K562 (cell line): ENCODE data around the gene MIB2. TPM values are rescaled to one million over a fixed set of nuclear protein-coding genes. Genes with fewer than 3 reads are reported as not detected.

Experiments used
- ATAC-seq: fragments of 200-7000 bp; cut with Tn5 transposase; 3 replicates; pipeline ENCODE4 v1.9.1; 2020; ENCODE audit warnings: moderate library complexity
- BruUV-seq: library from RNA; stranded (reverse); fragments of 400-500 nt; replicated peaks from 2 replicates; lab custom pipeline; 2021; lab: Mats Ljungman, UMichigan
- CTCF ChIA-PET: fragments of 300-600 bp; formaldehyde crosslinking; extraction: SDS; loops from one replicate; lab custom pipeline; 2021; ENCODE audit warnings: low intra/inter-chr PET ratio; lab: Yijun Ruan, JAX
- POLR2A ChIA-PET: fragments of 300-600, 350-650 bp; sonication (Branson Sonifier 250); formaldehyde crosslinking; extraction: SDS; loops from one replicate; lab custom pipeline; 2021; ENCODE audit warnings: antibody characterized with exemption, inconsistent platforms; lab: Yijun Ruan, JAX
- DNase-seq, 4 experiments: peaks; one replicate each; pipeline versions ENCODE4 v3.0.0 to v3.0.0-alpha.2; 2011 to 2018; ENCODE audit warnings: low spot score in 3 of 4, mixed read lengths in 3 of 4; ENCODE audit errors: extremely low read depth in 1 of 4
- FAIRE-seq: peaks from 2 replicates; lab custom pipeline; 2011; peaks lifted over from hg19 to GRCh38; lab: Jason Lieb, UNC
- H2AFZ ChIP-seq: 2 replicates; pipeline ENCODE4 v1.6.0; 2011; ENCODE audit warnings: low read depth, low read length, control low read depth, inconsistent platforms
- H3K27ac ChIP-seq: fragments of 200-600 bp; 3 replicates; pipeline ENCODE4 v1.8.0; 2011; ENCODE audit warnings: low read depth, mild to moderate bottlenecking, control low read depth, inconsistent platforms, low read length, moderate library complexity, mixed read lengths; ENCODE audit errors: extremely low read depth
- H3K27me3 ChIP-seq, 2 experiments: fragments of 300-600 bp in 1 of 2; 2 replicates in 1 of 2; 3 replicates in 1 of 2; pipeline versions ENCODE4 v1.6.0 to v1.8.0; 2011; ENCODE audit warnings: inconsistent platforms in 2 of 2, low read length in 2 of 2, mild to moderate bottlenecking in 1 of 2, mixed read lengths in 1 of 2, moderate library complexity in 1 of 2; ENCODE audit not compliant: control insufficient read depth in 2 of 2, insufficient read depth in 2 of 2
- H3K36me3 ChIP-seq: fragments of 300-600 bp; 3 replicates; pipeline ENCODE4 v1.8.0; 2011; ENCODE audit warnings: mild to moderate bottlenecking, low read length, inconsistent platforms; ENCODE audit not compliant: control insufficient read depth, insufficient read depth
- H3K4me1 ChIP-seq, 2 experiments: fragments of 200-600 bp in 1 of 2; replicated peaks in 1 of 2; 2 replicates in 1 of 2; 3 replicates in 1 of 2; pipeline versions ENCODE4 v1.5.1 to v1.8.0; 2011; ENCODE audit warnings: inconsistent platforms in 2 of 2, low read length in 2 of 2, mild to moderate bottlenecking in 1 of 2, mixed read lengths in 1 of 2, moderate library complexity in 1 of 2; ENCODE audit not compliant: control insufficient read depth in 2 of 2, insufficient read depth in 2 of 2
- H3K4me2 ChIP-seq: 2 replicates; pipeline ENCODE4 v1.6.1; 2011; ENCODE audit warnings: low read length, control low read depth, inconsistent platforms, mixed read lengths; ENCODE audit not compliant: insufficient read depth
- H3K4me3 ChIP-seq: fragments of 200-600 bp; sonication (generic), shearing (Covaris generic); 2 replicates; pipeline ENCODE4 v1.5.1; 2016; ENCODE audit warnings: control low read depth, inconsistent platforms
- H3K79me2 ChIP-seq: fragments of 200-600 bp; 3 replicates; pipeline ENCODE4 v1.8.0; 2011; ENCODE audit warnings: low read length, inconsistent platforms; ENCODE audit not compliant: control insufficient read depth, insufficient read depth
- H3K9ac ChIP-seq, 2 experiments: 2 replicates each; pipeline versions ENCODE4 v1.6.0 to v1.6.1; 2011; ENCODE audit warnings: low read depth in 2 of 2, low read length in 2 of 2, control low read depth in 1 of 2, inconsistent platforms in 1 of 2, mild to moderate bottlenecking in 1 of 2, mixed read lengths in 1 of 2; ENCODE audit not compliant: insufficient read depth in 1 of 2
- H3K9me1 ChIP-seq: one replicate; pipeline ENCODE4 v1.6.0; 2011; ENCODE audit warnings: inconsistent platforms, mild to moderate bottlenecking, low read length, moderate library complexity; ENCODE audit not compliant: control insufficient read depth, insufficient read depth
- H3K9me3 ChIP-seq: replicated peaks from 2 replicates; pipeline ENCODE4 v1.5.1; 2011; ENCODE audit warnings: low read depth, low read length, inconsistent platforms; ENCODE audit not compliant: control insufficient read depth, insufficient read depth
- H4K20me1 ChIP-seq: replicated peaks from 2 replicates; pipeline ENCODE4 v1.6.1; 2011; ENCODE audit warnings: low read length, inconsistent platforms, mixed read lengths; ENCODE audit not compliant: control insufficient read depth, insufficient read depth
- CC2D1A ChIP-seq: fragments of 450-650 bp; IDR thresholded peaks from 2 replicates; pipeline ENCODE4 v1.6.1; 2017; ENCODE audit warnings: mild to moderate bottlenecking
- E2F1 ChIP-seq: sonication (generic); formaldehyde crosslinking; IDR thresholded peaks from 2 replicates; pipeline ENCODE4 v1.8.1; 2023; ENCODE audit warnings: mild to moderate bottlenecking, missing genetic modification reagents, moderate library complexity
- HBP1 ChIP-seq: fragments of 450-650 bp; formaldehyde crosslinking; IDR thresholded peaks from 2 replicates; pipeline ENCODE4 v1.4.0; 2022; ENCODE audit warnings: missing genetic modification characterization
- HNRNPUL1 ChIP-seq: fragments of 200-400 bp; formaldehyde crosslinking; IDR thresholded peaks from 2 replicates; pipeline ENCODE4 v1.6.1; 2017; ENCODE audit warnings: low read length
- NELFE ChIP-seq: IDR thresholded peaks from 2 replicates; pipeline ENCODE4 v1.6.1; 2011; ENCODE audit warnings: mild to moderate bottlenecking; ENCODE audit not compliant: insufficient read depth, insufficient read length
- TAF7 ChIP-seq: fragments of 450-650 bp; IDR thresholded peaks from 2 replicates; pipeline ENCODE4 v1.6.1; 2016; ENCODE audit warnings: missing genetic modification characterization, missing compliant biosample characterization
- USF1 ChIP-seq: sonication (generic); formaldehyde crosslinking; IDR thresholded peaks from 2 replicates; pipeline ENCODE4 v1.9.0; 2022; ENCODE audit warnings: mild to moderate bottlenecking, missing genetic modification reagents
- ZNF354B ChIP-seq: fragments of 250-450 bp; sonication (Bioruptor Pico); IDR thresholded peaks from 2 replicates; pipeline ENCODE4 v1.4.0; 2020
- WGBS: fragments of 100-300 bp; shearing (Covaris generic); methylation state at CpG from one replicate; pipeline ENCODE4 v1.1.6; 2016; ENCODE audit warnings: low coverage, mixed read lengths; ENCODE audit not compliant: insufficient coverage; ENCODE audit errors: missing lambda C conversion rate; 5-methylcytosine and 5-hydroxymethylcytosine counted together
- in situ Hi-C: fragments of 300-500 bp; cut with MboI; formaldehyde crosslinking; loops from 4 replicates; pipeline ENCODE4 v1.15.0; 2018; ENCODE audit warnings: inconsistent platforms, mixed read lengths
- intact Hi-C: fragments of 100-400 bp; cut with micrococcal nuclease; formaldehyde crosslinking; loops from 2 replicates; pipeline ENCODE4 v1.14.2; 2022
- polyA plus RNA-seq, 8 experiments: library from polyadenylated mRNA; depleted of rRNA in 4 of 8; stranded (reverse) in 5 of 8; unstranded in 3 of 8; fragments of >200 nt; fragmentation: Nextera tagmentation in 2 of 8; fragmentation: Illumina TruSeq in 1 of 8; extraction: Ambion mirVana in 2 of 8; extraction: Trizol in 1 of 8; gene quantifications; 2 replicates each; pipeline versions ENCODE4 v1.2.1 to v1.2.3, GENCODE V29; 2011 to 2014; ENCODE audit warnings: inconsistent platforms in 1 of 8, missing spikeins in 1 of 8
- total RNA-seq, 7 experiments: library from RNA; depleted of rRNA in 6 of 7; stranded (reverse); fragments of >200 nt in 6 of 7; fragmentation: Illumina TruSeq in 2 of 7; extraction: Trizol in 2 of 7; gene quantifications; 2 replicates each; pipeline versions ENCODE4 v1.2.1 to v1.2.3, GENCODE V29; 2011 to 2021; ENCODE audit warnings: low replicate concordance in 1 of 7

Gene MIB2
- total and polyA plus RNA-seq, 9 of the 15 experiments (the other 6 are each of a cell fraction or from before 2014, with no cell fraction given) = 0.04 to 17.0 (median 4.9) TPM; not detected in 1

DNA sequence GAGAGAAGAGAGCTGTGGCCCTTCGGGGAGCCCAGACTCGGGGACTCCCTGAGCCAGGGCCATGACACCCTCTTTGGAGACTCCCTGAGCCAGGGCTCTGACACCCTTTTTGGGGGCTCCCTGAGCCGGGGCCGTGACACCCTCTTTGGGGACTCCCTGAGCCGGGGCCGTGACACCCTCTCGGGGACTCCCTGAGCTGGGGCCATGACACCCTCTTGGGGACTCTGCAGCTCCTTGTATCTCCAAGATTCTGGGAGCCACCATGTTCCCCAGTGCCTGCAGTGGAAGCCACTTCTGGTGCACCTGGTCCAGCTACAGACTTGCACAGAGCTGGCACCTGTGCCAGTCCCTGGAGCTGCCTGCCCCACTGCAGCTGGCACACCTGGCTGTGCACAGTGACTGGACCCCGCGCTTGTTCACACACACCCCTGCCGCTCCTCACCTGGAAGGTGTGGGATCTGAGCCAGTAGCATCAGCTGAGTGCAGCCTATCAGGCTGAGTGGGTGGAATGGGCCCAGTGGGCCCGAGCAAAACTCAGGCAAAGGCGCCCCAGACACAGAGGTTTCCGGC lies 36.8 kb upstream of the MIB2 start:
- intact Hi-C loops = no loop called here
- ChIA-PET CTCF (no interaction called here), POLR2A (interaction anchor here (0.6 to 3.4 kb wide), 12 partner anchors 8 to 536 kb away, joined by 3 to 21 read pairs (median 4); partner anchors contain the start of gene MIB2)
- no peak overlapping the region for H3K4me3 ChIP-seq
- no peak overlapping the region for H3K27ac ChIP-seq
- in situ Hi-C loops = no loop called here
- DNase-seq (no peak), ATAC-seq (no peak), FAIRE-seq (no peak)
- no peaks in the 10 kb centered on the region for H4K20me1 ChIP-seq
- peak overlapping the region; percentile 49; the same call in 1 of the 2 replicates for H2AFZ ChIP-seq
- H3K9me1 ChIP-seq = no peaks in the 10 kb centered on the region
- WGBS = 53% methylated on average over 13 of the region's 13 CpGs
- peaks cover 20% of the 10 kb centered on the region for H3K79me2 ChIP-seq
- H3K9me3 ChIP-seq = no peaks in the 10 kb centered on the region
- H3K4me2 ChIP-seq = no peak overlapping the region
- H3K4me1 ChIP-seq = peaks cover 15 to 28% of the 10 kb centered on the region in 2 experiments; a peak in 4 of 5 replicates
- no peaks in the 10 kb centered on the region for H3K36me3 ChIP-seq
- peak overlapping the region in 1 of 2 experiments; percentile 30; a peak in 1 of 4 replicates for H3K9ac ChIP-seq
- BruUV-seq = no TSS peak
- H3K27me3 ChIP-seq = peaks cover 7 to 28% of the 10 kb centered on the region in 2 experiments; a peak in 4 of 5 replicates
- no peak for TF ChIP-seq TAF7
- TF ChIP-seq HBP1 (CRISPR knock-in tag) = no peak
- TF ChIP-seq E2F1 (CRISPR knock-in tag) = no peak
- TF ChIP-seq NELFE = no peak
- no peak for TF ChIP-seq CC2D1A
- TF ChIP-seq HNRNPUL1 = no peak
- TF ChIP-seq ZNF354B (CRISPR knock-in tag) = no peak
- no peak for TF ChIP-seq USF1 (CRISPR knock-in tag)
